Gastrocnemius medialis (tissue), 4 donors: ENCODE data around the gene AK8.

ENCODE experiments used
- POLR2A ChIP-seq, 2 donors: fragments of 450-650 bp; IDR thresholded peaks; one replicate each; pipeline ENCODE4 v1.6.1; 2017; ENCODE audit warnings: antibody characterized with exemption in 2 of 2, mild to moderate bottlenecking in 2 of 2, moderate library complexity in 2 of 2
- TF ChIP-seq, protein P1 (sequence below), 5 experiments: fragments of 450-650 bp in 3 of 5; fragments of 200-600 bp in 2 of 5; sonication (generic) in 2 of 5; IDR thresholded peaks in 4 of 5; conservative IDR thresholded peaks in 1 of 5; 1 replicate in 4 of 5; 2 replicates in 1 of 5; pipeline ENCODE4 v1.5.1; 2016 to 2019; ENCODE audit warnings: antibody characterized with exemption in 5 of 5, mild to moderate bottlenecking in 3 of 5, moderate library complexity in 3 of 5

DNA sequence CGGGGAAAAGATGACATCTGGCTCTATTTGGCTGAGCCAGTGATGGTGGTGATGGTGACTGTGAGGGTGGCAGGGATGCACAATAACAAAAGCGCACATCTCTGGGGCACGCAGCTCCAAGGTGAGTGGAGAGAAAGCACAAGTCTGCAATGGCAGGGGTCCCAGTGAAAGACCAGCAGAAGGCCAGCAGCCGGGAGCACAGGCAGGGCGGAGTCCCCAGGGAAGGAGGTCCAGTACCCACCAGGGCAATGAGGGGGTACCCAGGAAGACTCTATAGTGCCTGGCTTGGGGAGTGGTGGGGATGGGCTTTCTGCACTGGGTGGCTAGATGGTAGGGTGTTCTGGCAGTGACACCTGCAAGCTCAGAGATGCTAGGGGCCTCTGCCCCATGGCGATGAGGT lies 69.4 kb downstream of the AK8 start:
- TF ChIP-seq, protein P1, sequence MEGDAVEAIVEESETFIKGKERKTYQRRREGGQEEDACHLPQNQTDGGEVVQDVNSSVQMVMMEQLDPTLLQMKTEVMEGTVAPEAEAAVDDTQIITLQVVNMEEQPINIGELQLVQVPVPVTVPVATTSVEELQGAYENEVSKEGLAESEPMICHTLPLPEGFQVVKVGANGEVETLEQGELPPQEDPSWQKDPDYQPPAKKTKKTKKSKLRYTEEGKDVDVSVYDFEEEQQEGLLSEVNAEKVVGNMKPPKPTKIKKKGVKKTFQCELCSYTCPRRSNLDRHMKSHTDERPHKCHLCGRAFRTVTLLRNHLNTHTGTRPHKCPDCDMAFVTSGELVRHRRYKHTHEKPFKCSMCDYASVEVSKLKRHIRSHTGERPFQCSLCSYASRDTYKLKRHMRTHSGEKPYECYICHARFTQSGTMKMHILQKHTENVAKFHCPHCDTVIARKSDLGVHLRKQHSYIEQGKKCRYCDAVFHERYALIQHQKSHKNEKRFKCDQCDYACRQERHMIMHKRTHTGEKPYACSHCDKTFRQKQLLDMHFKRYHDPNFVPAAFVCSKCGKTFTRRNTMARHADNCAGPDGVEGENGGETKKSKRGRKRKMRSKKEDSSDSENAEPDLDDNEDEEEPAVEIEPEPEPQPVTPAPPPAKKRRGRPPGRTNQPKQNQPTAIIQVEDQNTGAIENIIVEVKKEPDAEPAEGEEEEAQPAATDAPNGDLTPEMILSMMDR (IDR thresholded peaks at IDR 0.05 in 4 of 5, conservative IDR thresholded peaks at IDR 0.05 in 1 of 5): no peak
- TF ChIP-seq POLR2A (IDR thresholded peaks at IDR 0.05): no peak
